ENCODE data around the gene ACP3. TPM values are rescaled to one million over a fixed set of nuclear protein-coding genes. Genes with fewer than 3 reads are reported as not detected.

Gene ACP3
- polyA plus RNA-seq, 1 experiment = 0.37 TPM

DNA sequence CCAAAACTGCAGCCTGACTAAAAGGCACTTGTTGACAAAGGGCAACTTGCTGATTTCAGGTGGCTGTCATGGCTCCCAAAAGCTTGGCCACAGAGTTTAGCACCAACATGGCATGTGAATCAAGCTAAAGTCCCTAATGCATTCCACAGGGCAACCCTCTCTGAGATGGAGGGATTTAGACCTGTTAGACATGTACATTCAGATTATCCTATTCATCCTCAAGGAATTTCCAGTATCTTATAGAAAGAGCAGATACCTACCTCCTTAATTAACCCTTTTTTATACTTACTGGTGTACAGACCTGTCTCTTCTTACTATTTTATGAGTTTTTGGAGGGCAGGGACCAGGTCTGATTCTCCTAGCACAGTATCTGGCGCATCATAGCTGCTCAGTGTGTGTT, 31.3 kb downstream of the ACP3 start:
- Histone ChIP-seq H3K4me3 (ENCODE audit: low read depth, low read length) (no peak overlapping the region), H3K27me3 (ENCODE audit: control insufficient read depth, insufficient read depth, low read length) (no peaks in the 10 kb centered on the region), H3K36me3 (ENCODE audit: control insufficient read depth, insufficient read depth, low read length) (no peaks in the 10 kb centered on the region)
- DNase-seq (ENCODE audit: low read depth) = no peak
- no peak for TF ChIP-seq CTCF (IDR thresholded peaks at IDR 0.05; ENCODE audit: insufficient read depth, low read depth, low read length)
- CTCF ChIA-PET = interaction anchor here (1.0 to 16.4 kb wide), 4 partner anchors 9 to 91 kb away, joined by 3 to 178 read pairs (median 68); no protein-coding TSS in a partner anchor
- POLR2A ChIA-PET = no interaction called here

DNA sequence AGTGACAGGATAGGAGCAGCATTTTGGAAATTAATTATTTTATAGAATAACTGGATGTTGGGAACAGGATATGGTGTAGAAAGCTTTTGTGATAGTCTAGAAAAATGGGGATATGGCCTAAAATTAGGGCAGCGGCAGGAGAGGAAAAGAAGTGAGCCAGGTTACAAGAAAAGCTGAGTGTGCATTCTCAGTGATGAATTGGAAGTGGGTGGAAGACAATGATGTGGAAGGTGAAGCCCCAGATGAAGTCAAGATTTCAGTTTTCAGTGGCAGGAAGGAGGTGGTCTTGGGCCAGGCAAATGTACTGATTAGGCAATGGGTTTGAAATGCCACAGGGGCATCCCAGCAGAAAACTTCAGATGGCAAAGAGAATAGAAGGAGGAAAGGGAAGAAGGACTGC, 33.6 kb downstream of the ACP3 start:
- no peak overlapping the region for H3K4me3 ChIP-seq (ENCODE audit: low read depth, low read length)
- H3K36me3 ChIP-seq (ENCODE audit: control insufficient read depth, insufficient read depth, low read length) = no peaks in the 10 kb centered on the region
- ChIA-PET POLR2A (no interaction called here), CTCF (interaction anchor here (1.0 to 16.4 kb wide), 8 partner anchors 11 to 294 kb away, joined by 3 to 178 read pairs (median 4); no protein-coding TSS in a partner anchor)
- TF ChIP-seq CTCF (IDR thresholded peaks at IDR 0.05; ENCODE audit: insufficient read depth, low read depth, low read length) = no peak
- no peaks in the 10 kb centered on the region for H3K27me3 ChIP-seq (ENCODE audit: control insufficient read depth, insufficient read depth, low read length)
- DNase-seq (ENCODE audit: low read depth) = no peak

DNA sequence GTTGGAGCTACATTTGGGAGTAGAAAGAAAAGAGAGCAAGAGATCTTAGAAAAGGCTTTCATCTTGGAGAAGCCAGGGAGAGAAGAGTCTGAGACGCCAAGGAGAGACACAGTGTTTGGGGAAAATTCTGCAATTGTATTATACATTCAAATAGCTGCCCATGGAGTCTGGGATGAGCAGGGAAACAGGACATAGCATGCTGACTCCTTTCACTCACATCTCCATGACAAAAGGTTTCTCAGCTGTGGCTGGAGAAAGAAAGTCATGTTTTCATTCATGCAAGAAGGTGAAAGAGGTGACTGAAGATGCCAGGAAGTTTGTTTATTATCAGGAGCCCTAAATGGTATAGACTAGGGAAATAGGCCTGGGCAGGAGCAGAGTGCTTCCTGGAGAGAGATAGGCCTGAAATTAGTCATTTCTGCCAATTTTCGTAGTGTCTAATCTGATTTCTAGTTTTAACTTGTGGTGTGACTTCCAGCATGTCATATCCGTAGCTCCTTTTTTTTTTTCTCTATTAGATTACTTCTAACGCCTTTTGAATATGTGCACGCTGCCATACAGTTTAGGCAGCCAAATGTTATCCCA, 34.1 kb downstream of the ACP3 start:
- ChIA-PET CTCF (interaction anchor here (0.9 to 16.4 kb wide), 15 partner anchors 8 to 294 kb away, joined by 3 to 178 read pairs (median 3); partner anchors contain the start of gene DNAJC13), POLR2A (no interaction called here)
- Histone ChIP-seq H3K27me3 (ENCODE audit: control insufficient read depth, insufficient read depth, low read length) (no peaks in the 10 kb centered on the region), H3K36me3 (ENCODE audit: control insufficient read depth, insufficient read depth, low read length) (no peaks in the 10 kb centered on the region), H3K4me3 (ENCODE audit: low read depth, low read length) (no peak overlapping the region)
- no peak for DNase-seq (ENCODE audit: low read depth)
- TF ChIP-seq CTCF (IDR thresholded peaks at IDR 0.05; ENCODE audit: insufficient read depth, low read depth, low read length) = no peak

DNA sequence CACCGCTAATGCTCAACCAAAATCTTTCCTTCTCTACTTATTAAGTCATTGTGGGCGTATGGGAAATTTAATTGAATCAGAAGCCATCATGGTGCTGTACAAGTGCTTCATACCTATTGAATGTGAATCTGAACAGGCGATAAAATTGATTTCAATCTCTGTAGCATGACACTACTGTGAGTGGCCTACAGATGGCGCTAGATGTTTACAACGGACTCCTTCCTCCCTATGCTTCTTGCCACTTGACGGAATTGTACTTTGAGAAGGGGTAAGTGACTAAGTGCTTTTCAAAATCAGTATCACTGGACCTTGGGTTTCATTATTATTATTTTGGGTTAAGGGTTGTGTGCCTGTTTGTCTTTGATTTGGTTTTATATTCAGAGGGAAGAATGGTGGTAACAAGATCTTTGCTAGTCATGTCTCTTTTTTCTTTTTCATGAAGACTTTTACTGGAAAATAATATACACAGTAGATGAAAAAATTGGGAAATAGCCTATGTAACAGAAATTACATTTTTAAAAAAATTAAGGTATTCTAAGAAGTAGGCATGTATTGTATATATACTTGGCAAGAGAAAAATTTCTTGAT, 35.4 kb downstream of the ACP3 start:
- CTCF ChIA-PET = interaction anchor here (0.6 to 16.4 kb wide), 19 partner anchors 10 to 293 kb away, joined by 3 to 178 read pairs (median 4); partner anchors contain the start of gene DNAJC13
- Histone ChIP-seq H3K4me3 (ENCODE audit: low read depth, low read length) (no peak overlapping the region), H3K36me3 (ENCODE audit: control insufficient read depth, insufficient read depth, low read length) (no peaks in the 10 kb centered on the region), H3K27me3 (ENCODE audit: control insufficient read depth, insufficient read depth, low read length) (no peaks in the 10 kb centered on the region)
- DNase-seq (ENCODE audit: low read depth) = peak; percentile 12
- POLR2A ChIA-PET = no interaction called here
- peak; percentile 88 for TF ChIP-seq CTCF (IDR thresholded peaks at IDR 0.05; ENCODE audit: insufficient read depth, low read depth, low read length)

DNA sequence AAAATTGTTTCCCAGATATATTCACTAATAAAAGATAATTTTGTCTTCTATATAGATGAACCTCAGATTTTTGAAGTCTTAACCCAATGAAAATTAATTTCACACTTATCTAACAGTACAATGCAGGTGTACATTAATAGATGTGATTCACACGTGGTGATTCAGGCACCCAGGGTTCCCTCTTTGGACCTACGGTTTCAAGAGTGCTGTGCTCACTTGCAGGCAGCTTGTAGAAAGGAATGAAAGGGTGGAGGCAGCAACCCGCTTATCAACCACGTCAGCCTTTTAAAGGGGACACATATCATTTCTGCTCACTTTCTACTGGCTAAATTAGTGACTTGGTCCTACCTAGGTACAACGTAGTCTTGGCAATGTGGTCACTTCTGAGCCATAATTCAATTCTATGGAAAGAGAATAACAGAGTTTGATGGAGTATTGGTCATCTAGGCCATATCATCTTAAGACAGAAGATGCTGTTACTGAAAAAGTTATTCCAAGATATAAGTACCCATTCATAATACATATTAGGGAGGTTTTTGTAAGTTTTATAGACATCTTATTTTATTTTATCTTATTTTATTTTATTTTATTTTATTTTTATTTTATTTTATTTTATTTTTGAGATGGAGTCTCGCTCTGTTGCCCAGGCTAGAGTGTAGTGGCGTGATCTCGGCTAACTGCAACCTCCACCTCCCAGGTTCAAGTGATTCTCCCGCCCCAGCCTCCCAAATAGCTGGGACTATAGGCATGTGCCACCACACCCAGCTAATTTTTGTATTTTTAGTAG, 37.9 kb downstream of the ACP3 start:
- DNase-seq (ENCODE audit: low read depth) = no peak
- ChIA-PET CTCF (interaction anchor here (1.2 to 16.4 kb wide), 6 partner anchors 43 to 103 kb away, joined by 3 to 178 read pairs (median 4); partner anchors contain the start of gene DNAJC13), POLR2A (interaction anchor here (0.6 kb wide), 1 partner anchor 60 kb away, joined by 3 read pairs; no protein-coding TSS in a partner anchor)
- TF ChIP-seq CTCF (IDR thresholded peaks at IDR 0.05; ENCODE audit: insufficient read depth, low read depth, low read length) = no peak
- no peak overlapping the region for H3K4me3 ChIP-seq (ENCODE audit: low read depth, low read length)
- H3K36me3 ChIP-seq (ENCODE audit: control insufficient read depth, insufficient read depth, low read length) = no peaks in the 10 kb centered on the region
- no peaks in the 10 kb centered on the region for H3K27me3 ChIP-seq (ENCODE audit: control insufficient read depth, insufficient read depth, low read length)

Measured in BJ (cell line).